DOHH2 (cell line): Measurements from ENCODE around the gene ANKRD60.
A peak's percentile ranks its signal among the peaks of the same experiment; 100 is the strongest.

Source experiments
- H3F3A ChIP-seq: fragments of 200-600 bp; sonication (generic), shearing (Covaris generic); 2 replicates; pipeline ENCODE4 v1.6.0; 2016; ENCODE audit warnings: antibody characterized with exemption, mild to moderate bottlenecking; ENCODE audit not compliant: control insufficient read depth, insufficient read depth
- H3K27ac ChIP-seq: fragments of 200-600 bp; sonication (generic); 2 replicates; pipeline ENCODE4 v1.5.1; 2014; ENCODE audit warnings: low read depth, mild to moderate bottlenecking, low read length, moderate library complexity
- H3K27me3 ChIP-seq: fragments of 200-600 bp; sonication (generic); 2 replicates; pipeline ENCODE4 v1.6.1; 2014; ENCODE audit warnings: mild to moderate bottlenecking, low read length, mixed read lengths; ENCODE audit not compliant: control insufficient read depth
- H3K36me3 ChIP-seq: fragments of 200-600 bp; sonication (generic); 2 replicates; pipeline ENCODE4 v1.6.1; 2014; ENCODE audit warnings: mild to moderate bottlenecking, low read length, moderate library complexity, mixed read lengths; ENCODE audit not compliant: control insufficient read depth
- H3K4me1 ChIP-seq: fragments of 200-600 bp; sonication (generic); 2 replicates; pipeline ENCODE4 v1.6.1; 2014; ENCODE audit warnings: mild to moderate bottlenecking, low read length, mixed read lengths; ENCODE audit not compliant: control insufficient read depth
- H3K4me2 ChIP-seq: fragments of 200-600 bp; sonication (generic); 2 replicates; pipeline ENCODE4 v1.6.0; 2014; ENCODE audit warnings: mild to moderate bottlenecking, low read length, moderate library complexity
- H3K4me3 ChIP-seq: fragments of 200-600 bp; sonication (generic); 2 replicates; pipeline ENCODE4 v1.5.1; 2014; ENCODE audit warnings: mild to moderate bottlenecking, low read length, mixed read lengths
- H3K79me2 ChIP-seq: fragments of 200-600 bp; sonication (generic); 2 replicates; pipeline ENCODE4 v1.6.1; 2014; ENCODE audit warnings: mild to moderate bottlenecking, low read length, mixed read lengths; ENCODE audit not compliant: control insufficient read depth
- H3K9me2 ChIP-seq: fragments of 200-600 bp; sonication (generic); replicated peaks from 2 replicates; pipeline ENCODE4 v1.6.1; 2014; ENCODE audit warnings: mild to moderate bottlenecking, low read length, mixed read lengths; ENCODE audit not compliant: control insufficient read depth
- H3K9me3 ChIP-seq: fragments of 200-600 bp; sonication (generic); 2 replicates; pipeline ENCODE4 v1.6.1; 2014; ENCODE audit warnings: antibody characterized with exemption, low read length, mixed read lengths; ENCODE audit not compliant: control insufficient read depth, insufficient read depth
- H4K20me1 ChIP-seq: fragments of 200-600 bp; sonication (generic); 2 replicates; pipeline ENCODE4 v1.6.0; 2014; ENCODE audit warnings: low read depth, mild to moderate bottlenecking, antibody characterized with exemption, low read length, moderate library complexity; ENCODE audit not compliant: control insufficient read depth, insufficient read depth
- EZH2phosphoT487 ChIP-seq: fragments of 200-600 bp; sonication (generic); IDR thresholded peaks from 2 replicates; pipeline ENCODE4 v1.6.1; 2017; ENCODE audit warnings: borderline replicate concordance, mild to moderate bottlenecking, antibody characterized with exemption, low read length, moderate library complexity, mixed read lengths
- TF ChIP-seq, protein P1 (sequence below): fragments of 200-600 bp; sonication (generic); IDR thresholded peaks from one replicate; pipeline ENCODE4 v1.5.1; 2014; ENCODE audit warnings: antibody characterized with exemption, mild to moderate bottlenecking, low read depth, low read length; ENCODE audit not compliant: poor library complexity, severe bottlenecking

ANKRD60 gene

DNA sequence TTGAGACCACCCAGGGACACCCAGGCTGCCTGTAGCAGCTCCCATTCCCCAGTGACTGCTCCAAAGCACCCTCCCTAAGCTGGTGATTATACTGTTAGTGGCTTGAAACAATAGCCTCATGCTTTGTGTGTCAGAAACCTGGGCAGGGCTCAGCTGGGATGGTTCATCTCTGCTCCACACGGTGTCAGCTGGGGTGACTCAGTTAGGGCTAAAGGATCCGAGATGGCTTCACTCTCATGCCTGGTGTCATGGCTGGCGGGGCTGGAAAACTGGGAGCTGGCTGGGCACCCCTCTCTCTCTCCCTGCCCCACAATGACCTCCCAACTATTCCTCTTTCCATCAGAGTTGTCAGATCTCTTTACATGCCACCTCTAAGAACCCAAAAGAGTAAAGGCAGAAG lies 44.4 kb downstream of the ANKRD60 start:
- H3F3A ChIP-seq, result no peaks in the 10 kb centered on the region
- H3K79me2 ChIP-seq, result no peaks in the 10 kb centered on the region
- H3K27ac ChIP-seq, result no peak overlapping the region
- H3K4me3 ChIP-seq, result no peak overlapping the region
- no peak overlapping the region for H3K4me2 ChIP-seq
- TF ChIP-seq, protein P1, sequence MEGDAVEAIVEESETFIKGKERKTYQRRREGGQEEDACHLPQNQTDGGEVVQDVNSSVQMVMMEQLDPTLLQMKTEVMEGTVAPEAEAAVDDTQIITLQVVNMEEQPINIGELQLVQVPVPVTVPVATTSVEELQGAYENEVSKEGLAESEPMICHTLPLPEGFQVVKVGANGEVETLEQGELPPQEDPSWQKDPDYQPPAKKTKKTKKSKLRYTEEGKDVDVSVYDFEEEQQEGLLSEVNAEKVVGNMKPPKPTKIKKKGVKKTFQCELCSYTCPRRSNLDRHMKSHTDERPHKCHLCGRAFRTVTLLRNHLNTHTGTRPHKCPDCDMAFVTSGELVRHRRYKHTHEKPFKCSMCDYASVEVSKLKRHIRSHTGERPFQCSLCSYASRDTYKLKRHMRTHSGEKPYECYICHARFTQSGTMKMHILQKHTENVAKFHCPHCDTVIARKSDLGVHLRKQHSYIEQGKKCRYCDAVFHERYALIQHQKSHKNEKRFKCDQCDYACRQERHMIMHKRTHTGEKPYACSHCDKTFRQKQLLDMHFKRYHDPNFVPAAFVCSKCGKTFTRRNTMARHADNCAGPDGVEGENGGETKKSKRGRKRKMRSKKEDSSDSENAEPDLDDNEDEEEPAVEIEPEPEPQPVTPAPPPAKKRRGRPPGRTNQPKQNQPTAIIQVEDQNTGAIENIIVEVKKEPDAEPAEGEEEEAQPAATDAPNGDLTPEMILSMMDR, result no peak
- no peak for TF ChIP-seq EZH2phosphoT487
- no peaks in the 10 kb centered on the region for H3K9me3 ChIP-seq
- no peaks in the 10 kb centered on the region for H3K9me2 ChIP-seq
- H4K20me1 ChIP-seq, result no peaks in the 10 kb centered on the region
- H3K36me3 ChIP-seq, result no peaks in the 10 kb centered on the region
- H3K27me3 ChIP-seq, result peaks cover 29% of the 10 kb centered on the region
- peaks cover 8% of the 10 kb centered on the region for H3K4me1 ChIP-seq

DNA sequence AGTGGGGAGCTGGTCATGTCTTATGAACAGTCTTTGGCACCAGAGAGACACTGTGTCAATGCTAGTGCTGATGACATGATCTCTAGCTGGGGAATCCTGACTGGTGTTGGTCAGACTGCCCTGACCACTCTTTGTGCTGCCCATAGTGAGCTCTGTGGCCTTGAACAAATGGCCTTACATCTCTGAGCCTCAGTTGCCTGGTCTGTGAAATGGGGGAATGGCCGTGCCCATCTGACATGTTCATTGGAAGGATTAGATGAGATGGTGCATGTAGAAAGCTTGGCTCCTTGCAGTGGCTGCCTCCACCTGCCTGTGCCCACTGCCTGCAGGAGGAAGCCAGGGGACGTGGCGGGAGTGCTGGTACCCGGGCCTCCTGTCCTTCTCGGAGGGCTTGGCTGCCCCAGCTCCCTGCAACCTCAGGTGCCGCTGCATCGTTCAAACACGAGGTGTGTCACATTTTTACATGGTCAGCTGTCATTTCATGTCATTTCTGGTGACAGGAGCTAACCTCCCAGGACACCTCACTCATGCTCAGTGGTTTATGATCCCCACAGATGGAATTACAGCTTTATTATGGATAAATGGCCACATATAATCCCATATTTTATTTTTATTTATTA lies 45.8 kb downstream of the ANKRD60 start:
- Histone ChIP-seq H3K4me2 (no peak overlapping the region), H3K4me3 (no peak overlapping the region), H4K20me1 (no peaks in the 10 kb centered on the region), H3K9me2 (no peaks in the 10 kb centered on the region), H3F3A (no peaks in the 10 kb centered on the region), H3K4me1 (peaks cover 8% of the 10 kb centered on the region), H3K27me3 (peaks cover 41% of the 10 kb centered on the region), H3K9me3 (no peaks in the 10 kb centered on the region), H3K79me2 (no peaks in the 10 kb centered on the region), H3K27ac (no peak overlapping the region), H3K36me3 (no peaks in the 10 kb centered on the region)
- no peak for TF ChIP-seq EZH2phosphoT487
- TF ChIP-seq, protein P1, result no peak

DNA sequence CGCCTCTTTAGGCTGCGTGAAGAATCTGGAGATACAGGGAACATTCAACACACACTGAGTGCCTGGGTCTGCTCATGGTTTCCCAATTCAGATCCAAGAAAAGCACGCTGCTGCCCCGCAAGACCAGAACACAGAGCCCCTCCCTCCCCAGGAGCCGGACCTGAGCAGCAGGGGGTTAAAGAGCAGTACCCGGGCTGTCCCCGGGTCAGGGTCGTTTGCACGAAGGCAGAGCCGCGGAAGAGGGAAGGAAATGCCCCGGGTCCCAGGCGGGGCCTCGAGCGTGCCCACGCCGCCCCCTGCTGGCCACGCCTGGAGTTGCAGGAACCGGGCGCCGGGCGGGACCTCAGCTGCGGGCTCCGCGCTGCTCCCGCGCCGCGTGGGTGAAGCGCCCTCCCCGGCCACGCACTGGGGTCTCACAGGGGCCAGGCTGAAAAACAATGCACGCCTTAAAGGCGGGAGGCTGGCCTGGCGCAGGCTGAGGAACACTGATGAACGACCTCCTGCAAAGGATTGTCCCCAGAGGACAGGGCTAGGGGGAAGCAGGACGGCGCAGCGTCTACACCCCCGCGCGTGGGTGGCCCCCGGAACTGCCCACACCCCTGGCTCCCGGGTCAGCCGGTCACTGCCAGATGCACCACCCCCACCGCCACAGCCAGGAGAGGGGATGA lies 48.9 kb downstream of the ANKRD60 start:
- H3K27ac ChIP-seq, result no peak overlapping the region
- no peaks in the 10 kb centered on the region for H3K9me2 ChIP-seq
- no peaks in the 10 kb centered on the region for H4K20me1 ChIP-seq
- H3K4me1 ChIP-seq, result peaks cover 8% of the 10 kb centered on the region
- H3K4me2 ChIP-seq, result peak overlapping the region; percentile 49
- peak overlapping the region; percentile 37 for H3K4me3 ChIP-seq
- TF ChIP-seq, protein P1, result peak; percentile 89
- no peak for TF ChIP-seq EZH2phosphoT487
- no peaks in the 10 kb centered on the region for H3K36me3 ChIP-seq
- H3K79me2 ChIP-seq, result no peaks in the 10 kb centered on the region
- H3F3A ChIP-seq, result no peaks in the 10 kb centered on the region
- H3K9me3 ChIP-seq, result no peaks in the 10 kb centered on the region
- peaks cover 41% of the 10 kb centered on the region for H3K27me3 ChIP-seq
